NCI-H748 treated with DMSO at 0.1 percent for 48 hours (cell line): ENCODE measurements around the gene ASCC3.

Source experiments
- DNase-seq: peaks from one replicate; lab custom pipeline; 2025; lab: John Stamatoyannopoulos, UW

The ASCC3 gene

GRCh38 chr6:100493206-100493888, 387.8 kb downstream of the ASCC3 start:
- DNase-seq = no peak

GRCh38 chr6:100491952-100492670, 389.0 kb downstream of the ASCC3 start:
- DNase-seq = no peak

GRCh38 chr6:100490065-100490464, 391.1 kb downstream of the ASCC3 start:
- no peak for DNase-seq

DNA sequence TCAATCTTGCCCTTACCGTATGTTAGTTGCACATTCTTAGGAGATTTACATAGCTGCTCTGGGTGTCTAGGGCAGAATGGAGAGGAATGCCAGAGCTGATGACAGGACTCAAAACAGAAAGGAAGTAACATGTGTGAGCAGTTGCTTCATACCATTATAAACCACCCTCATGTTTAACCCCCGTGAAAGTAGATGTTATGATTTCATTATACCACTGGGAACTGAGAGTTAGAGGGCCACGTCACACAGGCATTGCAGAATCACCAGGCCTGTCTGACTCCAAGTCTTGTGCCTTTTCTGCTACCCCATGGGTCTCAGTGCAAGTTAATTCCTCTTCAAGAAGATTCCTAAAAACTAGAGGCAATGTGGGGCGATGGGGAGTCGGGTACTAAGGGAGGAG, 392.9 kb downstream of the ASCC3 start:
- no peak for DNase-seq

DNA sequence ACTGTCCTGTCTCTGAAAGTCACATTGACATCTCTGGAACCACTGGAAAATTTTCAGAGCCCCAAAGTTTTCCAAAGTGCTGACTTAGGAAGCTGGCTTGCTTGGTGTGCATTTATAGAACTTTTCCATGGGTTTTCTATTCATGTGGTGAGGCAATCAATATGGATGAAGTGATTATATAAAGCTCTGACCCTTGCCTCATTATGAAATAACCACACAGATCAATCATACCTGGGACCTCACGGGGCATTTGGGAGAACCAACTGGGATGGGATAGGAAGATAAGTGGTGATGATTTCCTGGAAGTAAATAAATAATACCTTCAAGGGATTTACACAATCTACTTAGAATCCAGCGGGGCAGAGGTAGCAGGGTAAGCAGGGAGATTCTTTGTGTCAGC, 393.5 kb downstream of the ASCC3 start:
- no peak for DNase-seq

DNA sequence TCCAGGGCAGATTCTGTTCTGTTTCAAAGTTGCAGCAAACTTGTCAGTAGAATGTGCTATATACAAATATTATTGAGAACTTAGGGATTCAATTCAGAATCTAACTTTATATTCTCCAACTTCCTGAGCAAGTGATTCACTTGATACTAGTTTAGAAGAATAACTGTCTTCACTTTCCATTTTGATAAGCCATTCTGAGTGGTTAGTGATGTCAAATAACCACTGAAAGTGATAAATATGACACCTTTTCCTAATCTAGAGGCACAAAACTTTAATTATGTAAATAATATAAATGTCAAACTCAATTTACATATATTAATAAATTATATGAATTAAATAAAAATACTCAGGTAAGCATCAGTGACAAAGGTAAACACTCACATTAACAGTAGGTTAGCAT, 395.9 kb downstream of the ASCC3 start:
- no peak for DNase-seq

GRCh38 chr6:100484474-100484873, 396.7 kb downstream of the ASCC3 start:
- DNase-seq = no peak

DNA sequence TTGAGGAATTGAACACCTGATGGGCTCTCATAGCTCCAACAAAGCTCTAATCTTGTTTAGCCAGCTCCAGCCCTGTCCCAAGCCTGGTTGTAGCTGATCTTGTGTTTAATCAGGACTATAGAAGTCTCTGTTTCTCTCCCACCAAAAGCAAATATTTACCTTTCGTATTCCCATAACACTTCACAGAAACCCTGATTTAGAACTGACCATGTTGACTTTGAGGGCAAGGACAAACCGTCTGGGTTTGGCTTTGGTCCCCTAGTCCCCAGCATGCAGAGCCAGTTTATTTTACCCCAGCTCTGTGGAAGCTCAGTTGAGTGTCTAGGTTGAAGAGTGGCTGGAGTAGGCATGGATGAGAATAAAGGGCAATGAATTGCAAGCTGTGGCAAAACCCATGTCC, 398.4 kb downstream of the ASCC3 start:
- DNase-seq = peak; percentile 96

- DNase-seq = peak; percentile 31
Measured at GRCh38 chr6:100479179-100480035, 401.7 kb downstream of the ASCC3 start.

- DNase-seq = no peak
Measured at GRCh38 chr6:100475554-100476320, 405.4 kb downstream of the ASCC3 start.

DNA sequence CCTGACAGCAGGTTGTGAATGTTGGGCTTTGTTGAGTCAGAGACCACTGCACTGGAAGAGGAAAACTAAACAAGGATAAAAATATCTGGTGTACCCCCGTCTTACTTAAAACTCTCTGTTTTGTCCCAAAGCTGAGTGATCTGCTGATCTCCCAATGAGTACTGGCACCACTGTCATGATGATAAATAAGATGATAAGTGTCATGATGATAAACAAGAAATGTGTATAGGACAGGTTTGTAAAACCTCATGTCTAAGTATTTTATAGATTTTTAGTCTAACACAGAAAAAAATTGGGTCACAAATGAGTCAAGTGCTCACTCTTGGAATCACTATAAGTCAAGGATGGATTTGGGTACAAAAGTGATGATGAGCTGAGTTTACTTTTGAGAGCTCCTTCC, 407.9 kb downstream of the ASCC3 start:
- no peak for DNase-seq

GRCh38 chr6:100472674-100473073, 408.5 kb downstream of the ASCC3 start:
- DNase-seq = peak; percentile 55

- DNase-seq = no peak
Measured at GRCh38 chr6:100470422-100471120, 410.6 kb downstream of the ASCC3 start.

DNA sequence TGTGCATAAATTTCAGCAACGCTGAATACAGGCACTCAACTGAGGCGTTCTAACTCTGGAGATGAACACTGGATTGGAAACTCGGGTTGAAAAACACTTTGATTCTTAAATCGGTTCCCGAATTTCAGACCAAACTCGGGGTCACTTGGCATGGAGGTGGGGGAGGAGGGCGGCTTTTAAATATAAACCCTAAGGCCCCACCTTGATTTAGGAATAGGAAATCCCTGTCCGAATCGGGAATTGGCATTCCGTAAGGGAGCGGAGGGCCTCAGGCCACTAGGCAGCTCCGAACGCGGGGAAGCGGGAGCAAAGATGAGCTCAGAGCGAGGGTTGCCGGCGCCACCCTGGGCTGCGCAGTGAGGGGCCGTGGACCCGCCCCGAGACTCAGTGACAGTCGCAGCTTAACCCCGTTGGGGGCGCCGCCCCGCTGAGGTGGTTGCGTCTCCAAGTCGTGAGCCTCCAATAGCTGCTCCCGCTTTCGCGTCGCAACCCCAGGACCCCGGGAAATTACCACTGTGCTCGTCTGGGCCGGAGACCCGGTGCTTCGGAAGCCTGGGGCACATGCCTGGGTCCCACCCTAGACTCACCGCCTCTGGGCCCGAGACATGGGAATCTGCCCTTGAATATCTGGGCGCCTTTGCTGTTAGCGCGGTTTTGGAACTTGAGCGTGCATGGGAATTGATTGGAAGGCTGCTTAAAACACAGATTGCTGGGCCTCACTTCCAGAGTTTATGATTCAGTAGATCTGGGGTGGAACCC, 411.8 kb downstream of the ASCC3 start:
- DNase-seq = no peak

GRCh38 chr6:100468016-100468622, 413.0 kb downstream of the ASCC3 start:
- no peak for DNase-seq

DNA sequence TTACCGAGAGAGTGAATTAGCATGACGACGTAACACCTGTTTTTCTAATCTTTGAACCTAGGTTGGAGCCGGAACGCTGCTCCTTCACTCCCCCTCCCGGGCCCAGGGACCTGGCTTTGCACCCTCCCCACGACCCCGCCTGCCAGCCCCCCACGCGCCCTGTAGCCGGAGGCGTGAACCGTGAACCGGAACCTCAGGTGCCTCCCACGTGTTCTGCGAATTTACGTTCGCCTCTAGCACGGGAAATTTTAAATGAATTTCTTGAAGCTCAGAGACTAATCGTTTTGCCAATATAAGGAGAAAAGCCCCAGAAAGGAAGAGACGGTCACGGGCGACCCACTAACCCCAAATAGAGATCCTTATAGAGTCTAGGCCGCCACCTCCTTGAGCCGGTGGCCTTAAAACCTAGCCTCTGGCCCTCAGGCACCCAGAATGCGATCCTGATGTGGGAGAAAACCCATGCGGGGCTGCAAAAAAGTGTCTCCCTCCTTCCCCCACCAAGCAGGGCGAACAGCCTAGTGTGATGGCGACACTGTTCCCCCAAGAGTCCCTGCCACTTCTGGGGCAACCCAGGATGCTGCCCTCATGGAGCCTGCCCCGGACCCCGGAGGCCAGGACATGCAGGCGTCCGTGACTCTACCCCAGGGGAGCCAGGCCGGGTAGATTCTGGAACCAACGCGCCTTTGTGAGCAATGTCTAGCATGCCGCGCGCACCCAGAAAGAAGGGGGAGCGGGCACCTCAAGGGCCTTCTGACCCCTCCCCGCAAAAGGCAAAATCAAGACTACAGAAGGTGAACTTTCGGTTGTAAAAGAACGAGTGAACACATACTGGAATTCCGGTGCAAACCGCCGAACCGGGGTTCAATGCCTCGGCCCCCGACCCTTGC, 413.8 kb downstream of the ASCC3 start:
- no peak for DNase-seq

GRCh38 chr6:100466410-100467128, 414.6 kb downstream of the ASCC3 start:
- DNase-seq = peak; percentile 80

DNA sequence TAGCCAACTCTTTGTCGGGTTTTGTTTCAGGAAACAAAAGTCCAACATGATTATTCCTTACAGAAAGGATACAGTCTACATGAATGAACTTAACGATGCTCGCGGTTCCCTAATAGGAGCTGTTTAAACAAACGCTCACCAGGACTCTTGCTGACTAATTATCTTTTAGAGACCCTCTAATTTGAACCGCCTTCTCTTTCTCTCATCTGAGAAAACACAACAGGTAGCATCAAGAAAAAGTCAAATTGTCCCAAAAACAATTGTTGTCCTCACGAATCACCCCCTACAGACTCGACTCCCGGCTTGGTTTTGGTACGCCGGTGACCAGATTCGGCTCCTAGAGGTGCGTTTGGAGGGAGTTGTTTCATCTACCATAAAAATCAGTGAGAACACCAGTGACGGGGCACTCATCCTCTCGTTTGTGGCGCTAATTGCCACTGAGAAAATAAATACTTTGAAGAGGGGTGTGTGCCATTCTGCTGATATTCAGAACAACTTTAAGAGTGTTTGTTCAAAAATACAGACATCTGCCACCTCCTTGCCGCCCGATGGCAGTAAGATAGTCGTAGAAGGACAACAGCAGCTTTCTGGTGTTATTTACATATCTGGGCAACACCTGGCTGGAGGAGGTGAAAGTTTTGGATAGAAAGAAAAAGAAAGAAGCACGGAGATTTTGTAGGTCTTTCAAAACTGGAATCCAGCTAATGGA, 415.3 kb downstream of the ASCC3 start:
- DNase-seq = peak; percentile 97
